CD4-positive, alpha-beta T cell treated with Interleukin-10 for 1 hour (primary cell): ENCODE measurements around the gene SCYGR7.
"Not testable (repeated sequence)": the region's sequence is repeated elsewhere in the genome, so short reads cannot be mapped to it uniquely, and the experiment has no call there.

Experiments used
- DNase-seq: peaks from one replicate; pipeline ENCODE4 v3.0.0-alpha.2; 2020

SCYGR7 gene

GRCh38 chr2:227728035-227728434, at the start of gene SCYGR7:
SCYGR7 (plus strand) TSS chr2:227728335; CDS start chr2:227728335, 0 bp downstream.
- no peak for DNase-seq

GRCh38 chr2:227684258-227684657, 43.9 kb upstream of the SCYGR7 start:
- no peak for DNase-seq

- no peak for DNase-seq
These were observed 40.9 kb upstream of the SCYGR7 start for GRCh38 chr2:227687189-227687588.

- DNase-seq: no peak
These were observed 31.0 kb upstream of the SCYGR7 start for GRCh38 chr2:227696990-227697679.

GRCh38 chr2:227701556-227701955, 26.6 kb upstream of the SCYGR7 start:
- no peak for DNase-seq

GRCh38 chr2:227703280-227703732, 24.8 kb upstream of the SCYGR7 start:
- DNase-seq: no peak

- no peak for DNase-seq
These were observed 24.2 kb upstream of the SCYGR7 start for GRCh38 chr2:227703961-227704360.

- no peak for DNase-seq
These were observed 21.3 kb upstream of the SCYGR7 start for GRCh38 chr2:227706859-227707258.

- DNase-seq: no peak
These were observed 20.7 kb upstream of the SCYGR7 start for GRCh38 chr2:227707390-227707789.

GRCh38 chr2:227710986-227711385, 17.1 kb upstream of the SCYGR7 start:
- no peak for DNase-seq

GRCh38 chr2:227713291-227713690, 14.8 kb upstream of the SCYGR7 start:
- no peak for DNase-seq

GRCh38 chr2:227716501-227716900, 11.6 kb upstream of the SCYGR7 start:
- no peak for DNase-seq

- no peak for DNase-seq
These were observed 10.2 kb upstream of the SCYGR7 start, which contains the start of gene SLC19A3 for GRCh38 chr2:227717687-227718567. SLC19A3 (minus strand) TSS chr2:227718028; CDS start chr2:227702318, 15,710 bp downstream.

- no peak for DNase-seq
These were observed 8.5 kb upstream of the SCYGR7 start for GRCh38 chr2:227719641-227720040.

- no peak for DNase-seq
These were observed 7.5 kb upstream of the SCYGR7 start for GRCh38 chr2:227720680-227721079.

- not testable (repeated sequence) for DNase-seq
These were observed 5.3 kb upstream of the SCYGR7 start for GRCh38 chr2:227722821-227723220.

GRCh38 chr2:227724394-227725039, 3.6 kb upstream of the SCYGR7 start, which contains the start of gene SCYGR6:
SCYGR6 (minus strand) TSS chr2:227724757; CDS start chr2:227724757, 0 bp downstream.
- no peak for DNase-seq

- no peak for DNase-seq
These were observed 11.2 kb downstream of the SCYGR7 start for GRCh38 chr2:227739351-227739750.

- DNase-seq: not testable (repeated sequence)
These were observed 12.6 kb downstream of the SCYGR7 start for GRCh38 chr2:227740705-227741104.

GRCh38 chr2:227745594-227745993, 17.5 kb downstream of the SCYGR7 start, which contains the start of gene SCYGR8:
SCYGR8 (plus strand) TSS chr2:227745894; CDS start chr2:227745894, 0 bp downstream.
- DNase-seq: no peak

GRCh38 chr2:227748079-227748478, 19.9 kb downstream of the SCYGR7 start:
- no peak for DNase-seq

- DNase-seq: not testable (repeated sequence)
These were observed 28.1 kb downstream of the SCYGR7 start for GRCh38 chr2:227756261-227756660.
